MCF 10A (cell line): ENCODE data around the gene PLEKHO1. TPM values are rescaled to one million over a fixed set of nuclear protein-coding genes. Genes with fewer than 3 reads are reported as not detected.

Experiments
- BruUV-seq: library from RNA; stranded (reverse); fragments of 400-500 nt; replicated peaks from 2 replicates; lab custom pipeline; 2021; lab: Mats Ljungman, UMichigan
- CTCF ChIA-PET: fragments of 300-600 bp; sonication (Branson Sonifier 250); formaldehyde crosslinking; extraction: SDS; loops from one replicate; lab custom pipeline; 2021; ENCODE audit warnings: antibody characterized with exemption, inconsistent platforms; lab: Yijun Ruan, JAX
- POLR2A ChIA-PET: fragments of 300-600, 350-650 bp; sonication (Branson Sonifier 250); formaldehyde crosslinking; extraction: SDS; loops from one replicate; lab custom pipeline; 2020; ENCODE audit warnings: antibody characterized with exemption, inconsistent platforms; lab: Yijun Ruan, JAX
- DNase-seq: peaks from one replicate; pipeline ENCODE4 v3.0.0-alpha.2; 2018; ENCODE audit not compliant: unreplicated experiment
- H3K27ac Mint-ChIP-seq: one replicate; pipeline ENCODE4 v1.8.0; 2022; ENCODE audit warnings: mild to moderate bottlenecking, low read depth, mixed read lengths; ENCODE audit not compliant: unreplicated experiment
- H3K27me3 Mint-ChIP-seq: one replicate; pipeline ENCODE4 v1.8.0; 2022; ENCODE audit warnings: mixed read lengths; ENCODE audit not compliant: insufficient read depth, unreplicated experiment
- H3K36me3 Mint-ChIP-seq: one replicate; pipeline ENCODE4 v1.8.0; 2022; ENCODE audit warnings: mild to moderate bottlenecking, moderate library complexity, mixed read lengths; ENCODE audit not compliant: insufficient read depth, unreplicated experiment
- H3K4me1 Mint-ChIP-seq: one replicate; pipeline ENCODE4 v1.8.0; 2022; ENCODE audit warnings: mixed read lengths; ENCODE audit not compliant: insufficient read depth, unreplicated experiment
- H3K4me3 Mint-ChIP-seq: one replicate; pipeline ENCODE4 v1.8.0; 2022; ENCODE audit warnings: mild to moderate bottlenecking, moderate library complexity, mixed read lengths; ENCODE audit not compliant: unreplicated experiment
- H3K9me3 Mint-ChIP-seq: one replicate; pipeline ENCODE4 v1.8.0; 2022; ENCODE audit warnings: mixed read lengths; ENCODE audit not compliant: unreplicated experiment
- CTCF ChIP-seq: fragments of 200-600 bp; IDR thresholded peaks from one replicate; pipeline ENCODE4 v1.8.0; 2022; ENCODE audit warnings: antibody characterized with exemption, mild to moderate bottlenecking; ENCODE audit not compliant: unreplicated experiment
- intact Hi-C: fragments of 100-400 bp; cut with micrococcal nuclease; formaldehyde crosslinking; loops from 2 replicates; pipeline ENCODE4 v1.14.1; 2022
- total RNA-seq: library from RNA; stranded (reverse); gene quantifications from 2 replicates; pipeline ENCODE4 v1.2.3, GENCODE V29; 2022

PLEKHO1 gene
- total RNA-seq, 1 experiment from 2014 or later: 1.9 TPM

DNA sequence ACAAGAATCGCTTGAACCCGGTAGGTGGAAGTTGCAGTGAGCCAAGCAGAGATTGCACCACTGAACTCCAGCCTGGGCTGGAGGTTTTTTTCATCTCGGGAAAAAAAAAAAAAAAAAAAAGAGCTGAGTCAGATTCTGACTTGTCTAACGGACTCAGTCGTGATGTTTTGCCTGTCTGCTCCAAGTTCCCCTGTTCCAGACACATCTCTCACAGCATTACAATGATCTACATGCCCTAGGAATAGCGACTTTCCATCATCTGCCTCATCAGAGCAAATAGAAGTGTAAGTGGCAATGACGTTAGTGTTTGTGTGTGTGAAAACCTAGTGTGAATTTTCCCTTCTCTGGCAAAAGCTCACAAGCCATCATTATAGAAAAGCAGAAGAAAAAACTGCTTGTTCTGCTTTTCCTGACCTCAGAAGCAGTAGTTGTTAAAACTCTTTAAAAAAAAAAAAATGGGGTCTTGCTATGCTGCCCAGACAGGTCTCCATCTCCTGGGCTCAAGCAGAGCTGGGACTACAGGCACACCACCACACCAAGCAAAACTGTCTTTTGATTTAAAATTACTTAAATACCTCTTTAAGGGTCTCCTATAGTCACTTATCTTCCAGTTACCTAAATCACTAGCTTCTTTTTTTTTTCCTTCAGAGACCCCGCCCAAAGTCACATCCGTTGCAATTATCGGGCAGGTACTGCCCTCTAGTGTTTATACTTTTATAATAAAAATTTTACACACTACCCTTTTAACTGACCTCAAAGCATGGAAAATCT lies 37.3 kb downstream of the PLEKHO1 start:
- Mint-ChIP-seq H3K9me3 (no peaks in the 10 kb centered on the region), H3K27ac (no peak overlapping the region), H3K4me1 (peaks cover 9% of the 10 kb centered on the region), H3K27me3 (no peaks in the 10 kb centered on the region), H3K4me3 (no peak overlapping the region), H3K36me3 (no peaks in the 10 kb centered on the region)
- POLR2A ChIA-PET: interaction anchor here (0.5 to 3.2 kb wide), 24 partner anchors 8 to 343 kb away, joined by 3 to 52 read pairs (median 4); partner anchors contain the start of genes MTMR11 and VPS45
- DNase-seq: peak; percentile 74
- BruUV-seq: no TSS peak
- intact Hi-C loops: loop anchor here (1.0 to 2.0 kb wide), 3 partner anchors 114 to 298 kb away; no protein-coding TSS in a partner anchor
- TF ChIP-seq CTCF: peak; percentile 67
- CTCF ChIA-PET: interaction anchor here (0.6 to 14.8 kb wide), 66 partner anchors 9 to 817 kb away, joined by 3 to 223 read pairs (median 5); partner anchors contain the start of genes MTMR11 and VPS45

DNA sequence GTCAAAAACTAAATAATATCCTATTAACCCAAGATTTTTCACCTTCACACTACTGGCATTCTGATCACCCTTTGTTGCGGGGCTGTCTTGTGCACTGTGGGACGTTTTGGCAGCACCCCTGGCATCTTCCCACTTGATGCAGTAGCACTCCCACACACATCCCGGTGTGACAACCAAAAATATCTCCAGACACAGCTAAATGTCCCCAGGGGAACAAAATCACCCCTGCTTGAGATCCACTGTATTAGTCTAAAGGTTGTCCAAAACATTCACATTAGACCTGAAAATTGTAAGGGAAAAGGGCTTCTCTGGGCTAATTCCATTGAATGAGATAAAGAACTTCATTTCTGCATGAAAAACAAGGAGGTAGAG lies 37.8 kb downstream of the PLEKHO1 start:
- H3K27me3 Mint-ChIP-seq: no peaks in the 10 kb centered on the region
- ChIA-PET POLR2A (interaction anchor here (0.6 to 3.2 kb wide), 20 partner anchors 9 to 344 kb away, joined by 3 to 52 read pairs (median 4); partner anchors contain the start of genes MTMR11 and VPS45), CTCF (interaction anchor here (0.6 to 14.8 kb wide), 55 partner anchors 8 to 1801 kb away, joined by 3 to 223 read pairs (median 5); partner anchors contain the start of genes MTMR11 and VPS45)
- no peaks in the 10 kb centered on the region for H3K36me3 Mint-ChIP-seq
- H3K27ac Mint-ChIP-seq: no peak overlapping the region
- H3K4me3 Mint-ChIP-seq: no peak overlapping the region
- DNase-seq: no peak
- no peaks in the 10 kb centered on the region for H3K9me3 Mint-ChIP-seq
- intact Hi-C loops: loop anchor here (1.0 to 2.0 kb wide), 3 partner anchors 114 to 299 kb away; no protein-coding TSS in a partner anchor
- no TSS peak for BruUV-seq
- no peak for TF ChIP-seq CTCF
- peaks cover 14% of the 10 kb centered on the region for H3K4me1 Mint-ChIP-seq

DNA sequence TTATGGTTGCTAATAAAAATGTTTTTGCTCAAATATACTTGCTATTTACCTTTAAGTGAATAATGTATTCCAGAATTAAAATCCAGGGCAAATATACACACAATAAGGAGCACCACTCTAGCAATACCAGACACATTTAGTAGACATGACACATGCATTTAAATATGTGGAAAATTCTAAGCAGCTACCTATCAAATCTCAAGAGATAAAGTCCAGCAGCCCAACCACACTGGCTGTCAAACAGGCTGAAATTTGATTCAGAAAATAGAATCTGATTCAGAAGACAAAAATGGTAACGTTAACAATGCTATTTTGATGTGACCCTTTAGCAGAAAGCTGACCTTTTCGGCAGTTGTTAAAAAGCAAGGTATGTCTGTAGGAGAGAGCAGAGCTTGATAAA lies 42.3 kb downstream of the PLEKHO1 start:
- Mint-ChIP-seq H3K36me3 (no peaks in the 10 kb centered on the region), H3K27ac (no peak overlapping the region), H3K27me3 (no peaks in the 10 kb centered on the region), H3K4me3 (no peak overlapping the region), H3K9me3 (no peaks in the 10 kb centered on the region), H3K4me1 (peaks cover 7% of the 10 kb centered on the region)
- ChIA-PET CTCF (interaction anchor here (0.7 to 2.2 kb wide), 4 partner anchors 22 to 229 kb away, joined by 3 to 8 read pairs (median 4); no protein-coding TSS in a partner anchor), POLR2A (interaction anchor here (0.6 to 1.0 kb wide), 4 partner anchors 83 to 304 kb away, joined by 3 to 4 read pairs (median 3); a partner anchor contains a TSS)
- no peak for DNase-seq
- intact Hi-C loops: no loop called here
- BruUV-seq: no TSS peak
- no peak for TF ChIP-seq CTCF
